HG03045 (cell line): ENCODE data around the gene MEIS1.

Experiments used
- ATAC-seq: cut with Tn5 transposase; IDR thresholded peaks from one replicate; pipeline ENCODE4 v1.9.1; 2021; ENCODE audit warnings: mild to moderate bottlenecking, moderate library complexity; ENCODE audit not compliant: unreplicated experiment

MEIS1 gene

DNA sequence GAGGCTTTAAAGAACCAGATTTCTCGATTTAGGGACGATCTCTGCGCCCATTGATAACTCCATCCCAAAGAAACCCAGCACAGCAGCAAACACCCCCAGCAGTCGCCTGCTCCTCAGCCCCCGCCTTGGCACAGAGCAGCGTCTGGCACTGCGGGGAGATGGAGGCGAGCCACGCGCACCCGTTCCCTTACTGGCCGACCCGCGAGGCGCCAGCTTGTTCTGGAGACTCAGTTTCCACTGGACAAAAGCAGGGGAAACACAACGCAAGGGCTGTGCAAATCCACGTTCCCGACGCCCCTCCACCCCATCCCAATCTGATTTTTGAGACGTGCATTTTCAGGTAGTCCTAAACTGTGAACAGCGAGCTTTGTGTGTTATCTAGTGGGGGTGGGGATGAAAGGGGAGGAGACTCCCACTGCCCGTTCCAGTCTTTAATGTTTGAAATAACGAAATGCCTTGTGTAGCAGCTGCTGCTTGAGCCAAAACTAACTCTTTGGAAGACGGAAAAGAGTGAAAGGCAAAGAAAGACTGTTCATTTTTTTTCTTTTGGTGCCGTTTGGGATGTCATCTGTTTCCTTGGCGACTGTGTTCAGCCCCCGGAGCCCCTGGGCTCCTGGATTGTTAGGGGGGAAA, 143.2 kb downstream of the MEIS1 start:
- no peak for ATAC-seq

DNA sequence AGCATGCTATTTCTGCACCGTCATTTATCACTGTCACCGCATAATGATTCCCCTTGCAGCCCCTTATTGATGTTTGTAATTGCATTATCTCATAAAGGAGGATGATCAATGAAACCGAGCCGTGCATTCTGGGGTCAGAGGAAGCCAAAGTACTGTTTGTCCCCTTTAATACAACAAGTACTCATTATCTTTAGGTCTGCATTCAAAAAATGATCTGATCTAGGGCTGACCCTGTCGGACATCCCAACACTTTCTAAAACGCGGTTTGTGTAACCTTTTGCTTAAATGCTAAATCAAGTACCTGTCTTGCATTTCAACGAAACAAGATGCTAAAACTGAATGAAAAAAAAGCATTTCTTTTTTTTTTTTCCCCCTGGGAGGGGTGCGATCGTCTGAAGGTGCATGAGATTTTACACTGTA, 143.8 kb downstream of the MEIS1 start:
- ATAC-seq, result no peak

GRCh38 chr2:66579186-66580126, 144.5 kb downstream of the MEIS1 start:
- ATAC-seq, result no peak

GRCh38 chr2:66580166-66581049, 145.5 kb downstream of the MEIS1 start:
- no peak for ATAC-seq

DNA sequence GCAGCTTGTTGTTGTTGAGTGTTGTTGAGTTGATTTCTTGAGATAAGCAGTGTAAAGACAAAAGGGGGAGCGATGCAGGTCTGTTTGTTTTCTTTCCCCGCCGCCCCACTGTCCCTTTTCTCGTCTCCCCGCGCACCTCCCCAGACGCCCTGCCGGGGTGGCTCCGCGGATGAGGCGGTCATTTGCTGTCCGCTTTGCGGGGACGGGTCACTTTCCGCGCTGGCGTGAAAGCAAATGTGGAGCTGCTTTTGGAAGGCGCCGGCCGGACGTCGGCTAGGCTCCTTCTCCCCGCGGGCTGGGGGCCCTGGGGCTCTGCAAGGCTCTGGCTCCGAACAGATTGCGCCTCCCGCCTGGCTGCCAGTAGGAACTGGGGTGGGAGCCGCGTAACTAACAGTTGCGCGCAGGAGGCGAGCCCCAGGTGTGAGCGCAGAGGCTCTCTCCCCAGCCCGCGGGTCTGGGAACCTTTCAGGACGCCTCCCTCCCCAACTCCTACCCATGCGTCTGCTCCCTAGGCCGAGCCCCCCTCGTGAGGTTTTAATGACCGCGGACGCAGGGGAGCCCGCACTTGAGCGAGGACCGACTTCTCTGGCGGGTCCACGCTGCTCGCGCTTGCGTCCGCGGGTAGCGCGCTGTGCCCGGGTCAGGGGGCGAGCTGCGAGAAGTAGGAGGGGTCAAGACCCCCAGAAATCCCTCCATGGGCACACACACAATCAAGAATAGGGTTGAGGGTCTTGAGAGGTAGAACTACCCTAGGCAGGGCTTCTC, 146.6 kb downstream of the MEIS1 start:
- no peak for ATAC-seq

GRCh38 chr2:66582104-66582986, 147.4 kb downstream of the MEIS1 start:
- ATAC-seq, result no peak

DNA sequence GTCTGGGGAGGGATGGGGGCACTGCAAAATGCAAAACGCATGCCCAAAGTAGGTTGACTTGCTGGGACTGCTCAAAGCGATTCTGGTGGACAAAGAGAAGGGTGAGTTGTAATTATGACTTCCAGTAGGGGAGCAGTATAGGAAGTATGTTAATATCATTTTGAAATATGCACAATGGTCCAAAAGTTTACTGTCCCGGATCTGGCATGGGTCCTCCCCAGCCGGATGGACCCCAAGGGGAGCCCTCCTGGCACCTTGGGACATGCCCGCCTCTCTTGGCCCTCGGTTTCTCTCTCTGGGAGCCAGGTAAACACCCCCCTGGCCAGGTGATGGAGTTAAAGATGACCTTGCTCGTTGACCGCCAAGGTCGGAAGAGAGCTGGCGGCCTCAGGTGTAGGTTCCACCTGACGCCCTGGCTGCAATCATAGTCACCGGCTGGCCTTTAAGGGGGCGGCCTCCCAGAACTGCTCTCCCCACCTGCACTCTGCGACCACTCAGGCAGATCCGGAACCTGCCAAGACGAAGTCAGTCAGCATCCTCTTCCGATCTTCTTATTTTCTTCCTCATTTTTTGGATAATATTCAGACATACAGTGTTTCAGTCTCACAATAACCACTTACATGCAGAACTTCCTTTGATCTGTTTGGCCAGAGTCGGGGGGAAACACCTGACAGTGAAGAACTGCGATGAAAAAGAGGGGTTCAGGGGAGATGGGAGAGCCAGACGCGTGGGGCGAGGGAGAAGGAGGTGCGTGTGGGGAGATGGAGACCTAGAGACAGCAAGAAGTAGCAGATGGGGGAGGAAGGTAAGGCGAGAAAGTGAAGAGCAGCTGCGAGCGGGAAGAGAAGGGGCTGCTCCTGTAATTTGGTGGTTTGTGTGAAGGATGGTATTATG, 148.3 kb downstream of the MEIS1 start:
- ATAC-seq, result no peak

GRCh38 chr2:66583881-66584280, 149.0 kb downstream of the MEIS1 start:
- ATAC-seq, result no peak

GRCh38 chr2:66585587-66585986, 150.7 kb downstream of the MEIS1 start:
- no peak for ATAC-seq

- ATAC-seq, result no peak
Measured at GRCh38 chr2:66587216-66587615, 152.3 kb downstream of the MEIS1 start.

GRCh38 chr2:66594001-66594400, 159.1 kb downstream of the MEIS1 start:
- no peak for ATAC-seq

GRCh38 chr2:66595556-66595955, 160.6 kb downstream of the MEIS1 start:
- ATAC-seq, result no peak

GRCh38 chr2:66596256-66596655, 161.3 kb downstream of the MEIS1 start:
- ATAC-seq, result no peak

DNA sequence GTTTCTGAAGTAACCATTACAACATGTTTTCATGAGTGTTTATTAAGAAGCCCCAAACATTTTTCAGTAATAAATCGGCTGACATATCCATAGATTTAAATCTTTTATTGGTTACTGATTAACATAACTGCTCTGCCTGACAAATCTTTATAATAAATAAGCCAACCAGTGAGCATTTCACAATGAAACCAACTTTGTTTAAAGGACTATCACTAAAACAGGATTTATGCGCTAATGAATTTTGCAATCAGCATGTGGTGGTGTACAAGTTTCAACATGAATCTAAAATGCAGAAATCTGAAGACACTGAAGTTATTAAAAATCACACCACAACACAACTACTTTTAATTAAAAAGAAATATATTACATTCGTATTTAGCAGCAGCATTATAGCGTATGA, 166.7 kb downstream of the MEIS1 start:
- no peak for ATAC-seq

DNA sequence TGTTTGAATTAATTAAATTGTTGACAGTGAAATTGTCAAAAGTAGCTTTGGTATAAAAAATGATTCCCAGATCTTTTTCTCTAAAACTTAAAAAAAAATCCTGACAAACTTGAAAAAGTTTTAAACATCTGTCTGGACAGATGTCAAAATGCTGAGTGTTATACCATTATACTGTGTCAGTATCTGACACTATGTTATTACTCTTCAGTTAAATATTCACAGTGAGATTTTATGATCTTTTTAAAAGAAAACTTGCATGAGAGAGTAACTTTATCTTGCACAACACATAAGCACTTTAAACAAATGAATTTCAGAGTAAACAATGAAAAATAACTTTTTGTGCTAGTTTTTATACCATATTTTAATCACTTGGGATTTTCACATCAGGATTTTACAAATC, 167.4 kb downstream of the MEIS1 start:
- no peak for ATAC-seq

GRCh38 chr2:66604326-66604725, 169.4 kb downstream of the MEIS1 start:
- ATAC-seq, result no peak

DNA sequence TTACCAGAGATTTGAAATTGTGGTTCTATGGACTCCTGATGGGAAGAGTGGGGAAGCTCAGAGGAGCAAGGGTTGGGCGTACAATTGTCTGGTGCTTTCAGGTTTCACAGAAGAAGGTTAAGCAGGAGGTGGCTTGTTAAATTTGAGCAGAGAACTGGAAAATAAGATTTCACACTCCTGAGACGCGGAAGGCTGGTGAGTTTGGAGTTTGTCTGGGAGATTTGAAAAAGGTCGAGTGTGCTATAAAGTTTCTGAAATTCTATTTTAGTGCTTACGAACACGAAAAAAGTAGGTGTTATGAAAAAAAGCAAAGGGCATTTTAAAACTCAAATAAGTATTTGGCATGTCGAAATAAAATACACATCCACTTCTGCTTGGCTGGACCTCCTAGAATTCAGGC, 170.1 kb downstream of the MEIS1 start:
- no peak for ATAC-seq

DNA sequence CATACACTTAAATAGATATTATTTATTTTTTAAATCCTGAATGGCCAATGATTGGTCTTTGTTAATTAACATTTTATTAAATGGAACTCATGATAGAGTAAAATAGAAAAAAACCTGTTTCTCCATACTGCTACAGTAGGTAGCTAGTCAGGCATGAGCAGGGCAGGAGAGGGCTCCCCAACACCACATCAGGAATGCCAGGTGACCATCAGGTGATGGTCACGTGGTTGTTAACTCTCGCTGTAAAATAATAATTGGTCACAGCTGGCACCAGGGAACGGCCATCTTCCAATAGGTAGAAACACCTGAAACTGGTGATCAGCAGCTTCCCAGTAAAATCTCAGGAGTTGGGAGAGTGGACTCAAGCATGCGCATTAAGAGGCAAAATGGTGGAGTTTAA, 172.2 kb downstream of the MEIS1 start:
- ATAC-seq, result no peak
